GM19035 (cell line): ENCODE results near the gene ITPKB.

Experiments used
- ATAC-seq: cut with Tn5 transposase; IDR thresholded peaks from one replicate; pipeline ENCODE4 v1.9.1; 2021; ENCODE audit not compliant: unreplicated experiment

Gene ITPKB

GRCh38 chr1:226586116-226586515, 153.0 kb downstream of the ITPKB start:
- ATAC-seq: no peak

- ATAC-seq: no peak
These were observed 154.9 kb downstream of the ITPKB start for GRCh38 chr1:226584164-226584563.

- ATAC-seq: no peak
These were observed 156.1 kb downstream of the ITPKB start for GRCh38 chr1:226582966-226583365.
